K562 (cell line): ENCODE measurements around the gene LIMK1. TPM values are rescaled to one million over a fixed set of nuclear protein-coding genes. Genes with fewer than 3 reads are reported as not detected.

ENCODE experiments used
- ATAC-seq: fragments of 200-7000 bp; cut with Tn5 transposase; 3 replicates; pipeline ENCODE4 v1.9.1; 2020; ENCODE audit warnings: moderate library complexity
- BruUV-seq: library from RNA; stranded (reverse); fragments of 400-500 nt; replicated peaks from 2 replicates; lab custom pipeline; 2021; lab: Mats Ljungman, UMichigan
- CTCF ChIA-PET: fragments of 300-600 bp; formaldehyde crosslinking; extraction: SDS; loops from one replicate; lab custom pipeline; 2021; ENCODE audit warnings: low intra/inter-chr PET ratio; lab: Yijun Ruan, JAX
- POLR2A ChIA-PET: fragments of 300-600, 350-650 bp; sonication (Branson Sonifier 250); formaldehyde crosslinking; extraction: SDS; loops from one replicate; lab custom pipeline; 2021; ENCODE audit warnings: antibody characterized with exemption, inconsistent platforms; lab: Yijun Ruan, JAX
- DNase-seq, 4 experiments: peaks; one replicate each; pipeline versions ENCODE4 v3.0.0 to v3.0.0-alpha.2; 2011 to 2018; ENCODE audit warnings: low spot score in 3 of 4, mixed read lengths in 3 of 4; ENCODE audit errors: extremely low read depth in 1 of 4
- FAIRE-seq: peaks from 2 replicates; lab custom pipeline; 2011; peaks lifted over from hg19 to GRCh38; lab: Jason Lieb, UNC
- H2AFZ ChIP-seq: 2 replicates; pipeline ENCODE4 v1.6.0; 2011; ENCODE audit warnings: low read depth, low read length, control low read depth, inconsistent platforms
- H3K27ac ChIP-seq: fragments of 200-600 bp; 3 replicates; pipeline ENCODE4 v1.8.0; 2011; ENCODE audit warnings: low read depth, mild to moderate bottlenecking, control low read depth, inconsistent platforms, low read length, moderate library complexity, mixed read lengths; ENCODE audit errors: extremely low read depth
- H3K27me3 ChIP-seq, 2 experiments: fragments of 300-600 bp in 1 of 2; 2 replicates in 1 of 2; 3 replicates in 1 of 2; pipeline versions ENCODE4 v1.6.0 to v1.8.0; 2011; ENCODE audit warnings: inconsistent platforms in 2 of 2, low read length in 2 of 2, mild to moderate bottlenecking in 1 of 2, mixed read lengths in 1 of 2, moderate library complexity in 1 of 2; ENCODE audit not compliant: control insufficient read depth in 2 of 2, insufficient read depth in 2 of 2
- H3K36me3 ChIP-seq: fragments of 300-600 bp; 3 replicates; pipeline ENCODE4 v1.8.0; 2011; ENCODE audit warnings: mild to moderate bottlenecking, low read length, inconsistent platforms; ENCODE audit not compliant: control insufficient read depth, insufficient read depth
- H3K4me1 ChIP-seq, 2 experiments: fragments of 200-600 bp in 1 of 2; replicated peaks in 1 of 2; 2 replicates in 1 of 2; 3 replicates in 1 of 2; pipeline versions ENCODE4 v1.5.1 to v1.8.0; 2011; ENCODE audit warnings: inconsistent platforms in 2 of 2, low read length in 2 of 2, mild to moderate bottlenecking in 1 of 2, mixed read lengths in 1 of 2, moderate library complexity in 1 of 2; ENCODE audit not compliant: control insufficient read depth in 2 of 2, insufficient read depth in 2 of 2
- H3K4me2 ChIP-seq: 2 replicates; pipeline ENCODE4 v1.6.1; 2011; ENCODE audit warnings: low read length, control low read depth, inconsistent platforms, mixed read lengths; ENCODE audit not compliant: insufficient read depth
- H3K4me3 ChIP-seq: fragments of 200-600 bp; sonication (generic), shearing (Covaris generic); 2 replicates; pipeline ENCODE4 v1.5.1; 2016; ENCODE audit warnings: control low read depth, inconsistent platforms
- H3K79me2 ChIP-seq: fragments of 200-600 bp; 3 replicates; pipeline ENCODE4 v1.8.0; 2011; ENCODE audit warnings: low read length, inconsistent platforms; ENCODE audit not compliant: control insufficient read depth, insufficient read depth
- H3K9ac ChIP-seq, 2 experiments: 2 replicates each; pipeline versions ENCODE4 v1.6.0 to v1.6.1; 2011; ENCODE audit warnings: low read depth in 2 of 2, low read length in 2 of 2, control low read depth in 1 of 2, inconsistent platforms in 1 of 2, mild to moderate bottlenecking in 1 of 2, mixed read lengths in 1 of 2; ENCODE audit not compliant: insufficient read depth in 1 of 2
- H3K9me1 ChIP-seq: one replicate; pipeline ENCODE4 v1.6.0; 2011; ENCODE audit warnings: inconsistent platforms, mild to moderate bottlenecking, low read length, moderate library complexity; ENCODE audit not compliant: control insufficient read depth, insufficient read depth
- H3K9me3 ChIP-seq: replicated peaks from 2 replicates; pipeline ENCODE4 v1.5.1; 2011; ENCODE audit warnings: low read depth, low read length, inconsistent platforms; ENCODE audit not compliant: control insufficient read depth, insufficient read depth
- H4K20me1 ChIP-seq: replicated peaks from 2 replicates; pipeline ENCODE4 v1.6.1; 2011; ENCODE audit warnings: low read length, inconsistent platforms, mixed read lengths; ENCODE audit not compliant: control insufficient read depth, insufficient read depth
- FOXK1 ChIP-seq: sonication (generic); formaldehyde crosslinking; IDR thresholded peaks from 2 replicates; pipeline ENCODE4 v1.8.0; 2022; ENCODE audit warnings: missing genetic modification reagents, mild to moderate bottlenecking, borderline replicate concordance
- ILF3 ChIP-seq: fragments of 450-650 bp; IDR thresholded peaks from 2 replicates; pipeline ENCODE4 v1.6.1; 2018; ENCODE audit warnings: antibody characterized with exemption, mild to moderate bottlenecking, moderate library complexity, borderline replicate concordance
- MTA1 ChIP-seq: fragments of 450-650 bp; IDR thresholded peaks from 2 replicates; pipeline ENCODE4 v1.6.1; 2017; ENCODE audit warnings: borderline replicate concordance
- PRPF4 ChIP-seq: fragments of 200-400 bp; formaldehyde crosslinking; IDR thresholded peaks from one replicate; pipeline ENCODE4 v1.6.1; 2017; ENCODE audit warnings: low read length, low read depth, mild to moderate bottlenecking; ENCODE audit not compliant: insufficient read depth, poor library complexity, severe bottlenecking
- PURB ChIP-seq: sonication (generic); formaldehyde crosslinking; IDR thresholded peaks from 2 replicates; pipeline ENCODE4 v1.9.0; 2021; ENCODE audit warnings: low read depth, mild to moderate bottlenecking, missing genetic modification reagents
- ZNF3 ChIP-seq: fragments of 250-450 bp; sonication (Bioruptor Pico); IDR thresholded peaks from 2 replicates; pipeline ENCODE4 v1.5.0; 2021; ENCODE audit warnings: mild to moderate bottlenecking, moderate library complexity
- WGBS: fragments of 100-300 bp; shearing (Covaris generic); methylation state at CpG from one replicate; pipeline ENCODE4 v1.1.6; 2016; ENCODE audit warnings: low coverage, mixed read lengths; ENCODE audit not compliant: insufficient coverage; ENCODE audit errors: missing lambda C conversion rate; 5-methylcytosine and 5-hydroxymethylcytosine counted together
- in situ Hi-C: fragments of 300-500 bp; cut with MboI; formaldehyde crosslinking; loops from 4 replicates; pipeline ENCODE4 v1.15.0; 2018; ENCODE audit warnings: inconsistent platforms, mixed read lengths
- intact Hi-C: fragments of 100-400 bp; cut with micrococcal nuclease; formaldehyde crosslinking; loops from 2 replicates; pipeline ENCODE4 v1.14.2; 2022
- polyA plus RNA-seq, 8 experiments: library from polyadenylated mRNA; depleted of rRNA in 4 of 8; stranded (reverse) in 5 of 8; unstranded in 3 of 8; fragments of >200 nt; fragmentation: Nextera tagmentation in 2 of 8; fragmentation: Illumina TruSeq in 1 of 8; extraction: Ambion mirVana in 2 of 8; extraction: Trizol in 1 of 8; gene quantifications; 2 replicates each; pipeline versions ENCODE4 v1.2.1 to v1.2.3, GENCODE V29; 2011 to 2014; ENCODE audit warnings: inconsistent platforms in 1 of 8, missing spikeins in 1 of 8
- total RNA-seq, 7 experiments: library from RNA; depleted of rRNA in 6 of 7; stranded (reverse); fragments of >200 nt in 6 of 7; fragmentation: Illumina TruSeq in 2 of 7; extraction: Trizol in 2 of 7; gene quantifications; 2 replicates each; pipeline versions ENCODE4 v1.2.1 to v1.2.3, GENCODE V29; 2011 to 2021; ENCODE audit warnings: low replicate concordance in 1 of 7
- TF ChIP-seq, protein P1 (sequence below): fragments of 450-650 bp; IDR thresholded peaks from 2 replicates; pipeline ENCODE4 v1.6.1; 2016; ENCODE audit warnings: mild to moderate bottlenecking, moderate library complexity

LIMK1 gene
- total and polyA plus RNA-seq, 9 of the 15 experiments (the other 6 are each of a cell fraction or from before 2014, with no cell fraction given): 0.14 to 30.0 (median 15.9) TPM

DNA sequence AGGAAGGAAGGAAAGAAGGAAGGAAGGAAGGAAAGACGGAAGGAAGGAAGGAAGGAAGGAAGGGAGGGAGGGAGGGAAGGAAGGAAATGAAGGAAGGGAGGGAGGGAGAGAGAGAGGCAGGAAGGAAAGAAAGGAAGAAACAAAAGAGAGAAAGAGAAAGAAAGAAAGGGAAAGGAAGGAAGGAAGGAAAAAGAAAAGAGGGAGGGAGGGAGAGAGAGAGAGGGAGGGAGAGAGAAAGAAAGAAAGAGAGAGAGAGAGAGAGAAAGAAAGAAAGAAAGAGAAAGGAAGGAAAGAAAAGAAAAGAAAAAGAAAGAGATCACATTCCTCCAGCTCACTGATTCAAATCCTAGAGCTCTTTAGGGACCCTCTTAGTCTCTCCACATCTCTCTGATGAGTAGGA lies 31.0 kb upstream of the LIMK1 start:
- intact Hi-C loops: loop anchor here (5.0 kb wide), 1 partner anchor 350 kb away; no protein-coding TSS in a partner anchor
- Histone ChIP-seq H3K9ac (no peak overlapping the region), H3K4me3 (no peak overlapping the region), H3K27me3 (peaks cover 14 to 32% of the 10 kb centered on the region in 2 experiments; a peak in 4 of 5 replicates), H3K4me2 (no peak overlapping the region), H3K4me1 (peaks cover 0 to 16% of the 10 kb centered on the region in 2 experiments; a peak in 2 of 5 replicates), H3K79me2 (no peaks in the 10 kb centered on the region), H3K36me3 (no peaks in the 10 kb centered on the region), H4K20me1 (peaks cover 13% of the 10 kb centered on the region; the same call in 1 of the 2 replicates), H2AFZ (no peak overlapping the region), H3K9me1 (peaks cover 3% of the 10 kb centered on the region), H3K9me3 (no peaks in the 10 kb centered on the region), H3K27ac (no peak overlapping the region)
- POLR2A ChIA-PET: no interaction called here
- ATAC-seq (no peak), FAIRE-seq (no peak), DNase-seq (no peak)
- CTCF ChIA-PET: interaction anchor here (0.8 to 2.9 kb wide), 2 partner anchors 342 to 348 kb away, joined by 3 to 26 read pairs; no protein-coding TSS in a partner anchor
- in situ Hi-C loops: no loop called here
- no TSS peak for BruUV-seq
- WGBS: 0% methylated on average over 1 of the region's 1 CpG
- TF ChIP-seq ILF3: no peak
- TF ChIP-seq MTA1: 0 out of 2 replicates have a peak, but pooled peaks have one; percentile 34
- no peak for TF ChIP-seq PURB (CRISPR knock-in tag)
- TF ChIP-seq, protein P1, sequence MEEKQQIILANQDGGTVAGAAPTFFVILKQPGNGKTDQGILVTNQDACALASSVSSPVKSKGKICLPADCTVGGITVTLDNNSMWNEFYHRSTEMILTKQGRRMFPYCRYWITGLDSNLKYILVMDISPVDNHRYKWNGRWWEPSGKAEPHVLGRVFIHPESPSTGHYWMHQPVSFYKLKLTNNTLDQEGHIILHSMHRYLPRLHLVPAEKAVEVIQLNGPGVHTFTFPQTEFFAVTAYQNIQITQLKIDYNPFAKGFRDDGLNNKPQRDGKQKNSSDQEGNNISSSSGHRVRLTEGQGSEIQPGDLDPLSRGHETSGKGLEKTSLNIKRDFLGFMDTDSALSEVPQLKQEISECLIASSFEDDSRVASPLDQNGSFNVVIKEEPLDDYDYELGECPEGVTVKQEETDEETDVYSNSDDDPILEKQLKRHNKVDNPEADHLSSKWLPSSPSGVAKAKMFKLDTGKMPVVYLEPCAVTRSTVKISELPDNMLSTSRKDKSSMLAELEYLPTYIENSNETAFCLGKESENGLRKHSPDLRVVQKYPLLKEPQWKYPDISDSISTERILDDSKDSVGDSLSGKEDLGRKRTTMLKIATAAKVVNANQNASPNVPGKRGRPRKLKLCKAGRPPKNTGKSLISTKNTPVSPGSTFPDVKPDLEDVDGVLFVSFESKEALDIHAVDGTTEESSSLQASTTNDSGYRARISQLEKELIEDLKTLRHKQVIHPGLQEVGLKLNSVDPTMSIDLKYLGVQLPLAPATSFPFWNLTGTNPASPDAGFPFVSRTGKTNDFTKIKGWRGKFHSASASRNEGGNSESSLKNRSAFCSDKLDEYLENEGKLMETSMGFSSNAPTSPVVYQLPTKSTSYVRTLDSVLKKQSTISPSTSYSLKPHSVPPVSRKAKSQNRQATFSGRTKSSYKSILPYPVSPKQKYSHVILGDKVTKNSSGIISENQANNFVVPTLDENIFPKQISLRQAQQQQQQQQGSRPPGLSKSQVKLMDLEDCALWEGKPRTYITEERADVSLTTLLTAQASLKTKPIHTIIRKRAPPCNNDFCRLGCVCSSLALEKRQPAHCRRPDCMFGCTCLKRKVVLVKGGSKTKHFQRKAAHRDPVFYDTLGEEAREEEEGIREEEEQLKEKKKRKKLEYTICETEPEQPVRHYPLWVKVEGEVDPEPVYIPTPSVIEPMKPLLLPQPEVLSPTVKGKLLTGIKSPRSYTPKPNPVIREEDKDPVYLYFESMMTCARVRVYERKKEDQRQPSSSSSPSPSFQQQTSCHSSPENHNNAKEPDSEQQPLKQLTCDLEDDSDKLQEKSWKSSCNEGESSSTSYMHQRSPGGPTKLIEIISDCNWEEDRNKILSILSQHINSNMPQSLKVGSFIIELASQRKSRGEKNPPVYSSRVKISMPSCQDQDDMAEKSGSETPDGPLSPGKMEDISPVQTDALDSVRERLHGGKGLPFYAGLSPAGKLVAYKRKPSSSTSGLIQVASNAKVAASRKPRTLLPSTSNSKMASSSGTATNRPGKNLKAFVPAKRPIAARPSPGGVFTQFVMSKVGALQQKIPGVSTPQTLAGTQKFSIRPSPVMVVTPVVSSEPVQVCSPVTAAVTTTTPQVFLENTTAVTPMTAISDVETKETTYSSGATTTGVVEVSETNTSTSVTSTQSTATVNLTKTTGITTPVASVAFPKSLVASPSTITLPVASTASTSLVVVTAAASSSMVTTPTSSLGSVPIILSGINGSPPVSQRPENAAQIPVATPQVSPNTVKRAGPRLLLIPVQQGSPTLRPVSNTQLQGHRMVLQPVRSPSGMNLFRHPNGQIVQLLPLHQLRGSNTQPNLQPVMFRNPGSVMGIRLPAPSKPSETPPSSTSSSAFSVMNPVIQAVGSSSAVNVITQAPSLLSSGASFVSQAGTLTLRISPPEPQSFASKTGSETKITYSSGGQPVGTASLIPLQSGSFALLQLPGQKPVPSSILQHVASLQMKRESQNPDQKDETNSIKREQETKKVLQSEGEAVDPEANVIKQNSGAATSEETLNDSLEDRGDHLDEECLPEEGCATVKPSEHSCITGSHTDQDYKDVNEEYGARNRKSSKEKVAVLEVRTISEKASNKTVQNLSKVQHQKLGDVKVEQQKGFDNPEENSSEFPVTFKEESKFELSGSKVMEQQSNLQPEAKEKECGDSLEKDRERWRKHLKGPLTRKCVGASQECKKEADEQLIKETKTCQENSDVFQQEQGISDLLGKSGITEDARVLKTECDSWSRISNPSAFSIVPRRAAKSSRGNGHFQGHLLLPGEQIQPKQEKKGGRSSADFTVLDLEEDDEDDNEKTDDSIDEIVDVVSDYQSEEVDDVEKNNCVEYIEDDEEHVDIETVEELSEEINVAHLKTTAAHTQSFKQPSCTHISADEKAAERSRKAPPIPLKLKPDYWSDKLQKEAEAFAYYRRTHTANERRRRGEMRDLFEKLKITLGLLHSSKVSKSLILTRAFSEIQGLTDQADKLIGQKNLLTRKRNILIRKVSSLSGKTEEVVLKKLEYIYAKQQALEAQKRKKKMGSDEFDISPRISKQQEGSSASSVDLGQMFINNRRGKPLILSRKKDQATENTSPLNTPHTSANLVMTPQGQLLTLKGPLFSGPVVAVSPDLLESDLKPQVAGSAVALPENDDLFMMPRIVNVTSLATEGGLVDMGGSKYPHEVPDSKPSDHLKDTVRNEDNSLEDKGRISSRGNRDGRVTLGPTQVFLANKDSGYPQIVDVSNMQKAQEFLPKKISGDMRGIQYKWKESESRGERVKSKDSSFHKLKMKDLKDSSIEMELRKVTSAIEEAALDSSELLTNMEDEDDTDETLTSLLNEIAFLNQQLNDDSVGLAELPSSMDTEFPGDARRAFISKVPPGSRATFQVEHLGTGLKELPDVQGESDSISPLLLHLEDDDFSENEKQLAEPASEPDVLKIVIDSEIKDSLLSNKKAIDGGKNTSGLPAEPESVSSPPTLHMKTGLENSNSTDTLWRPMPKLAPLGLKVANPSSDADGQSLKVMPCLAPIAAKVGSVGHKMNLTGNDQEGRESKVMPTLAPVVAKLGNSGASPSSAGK: no peak
- no peak for TF ChIP-seq ZNF3
- no peak for TF ChIP-seq PRPF4
- TF ChIP-seq FOXK1 (CRISPR knock-in tag): no peak
